Measurements from ENCODE around the gene PSORS1C2.

DNA sequence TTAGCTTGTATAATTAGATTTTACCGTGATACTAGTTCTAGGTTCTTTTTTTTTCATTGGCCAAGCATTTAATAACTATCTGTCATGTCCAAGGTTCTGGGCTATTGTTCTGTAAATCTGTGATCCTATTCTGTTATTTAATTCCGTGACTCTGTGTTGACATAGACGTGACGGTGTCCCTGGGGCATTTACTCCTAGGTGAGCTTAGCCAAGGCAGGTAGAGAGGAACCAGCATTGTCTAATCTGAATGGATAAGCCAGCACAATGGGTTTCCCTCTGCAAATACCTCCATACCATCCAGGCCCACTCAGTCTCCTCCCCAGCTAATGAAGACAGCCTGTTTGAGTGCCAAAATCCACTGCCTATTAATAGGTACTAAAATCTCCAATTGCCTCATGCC is 9.7 kb downstream of the PSORS1C2 start:
- TF ChIP-seq, protein P1, sequence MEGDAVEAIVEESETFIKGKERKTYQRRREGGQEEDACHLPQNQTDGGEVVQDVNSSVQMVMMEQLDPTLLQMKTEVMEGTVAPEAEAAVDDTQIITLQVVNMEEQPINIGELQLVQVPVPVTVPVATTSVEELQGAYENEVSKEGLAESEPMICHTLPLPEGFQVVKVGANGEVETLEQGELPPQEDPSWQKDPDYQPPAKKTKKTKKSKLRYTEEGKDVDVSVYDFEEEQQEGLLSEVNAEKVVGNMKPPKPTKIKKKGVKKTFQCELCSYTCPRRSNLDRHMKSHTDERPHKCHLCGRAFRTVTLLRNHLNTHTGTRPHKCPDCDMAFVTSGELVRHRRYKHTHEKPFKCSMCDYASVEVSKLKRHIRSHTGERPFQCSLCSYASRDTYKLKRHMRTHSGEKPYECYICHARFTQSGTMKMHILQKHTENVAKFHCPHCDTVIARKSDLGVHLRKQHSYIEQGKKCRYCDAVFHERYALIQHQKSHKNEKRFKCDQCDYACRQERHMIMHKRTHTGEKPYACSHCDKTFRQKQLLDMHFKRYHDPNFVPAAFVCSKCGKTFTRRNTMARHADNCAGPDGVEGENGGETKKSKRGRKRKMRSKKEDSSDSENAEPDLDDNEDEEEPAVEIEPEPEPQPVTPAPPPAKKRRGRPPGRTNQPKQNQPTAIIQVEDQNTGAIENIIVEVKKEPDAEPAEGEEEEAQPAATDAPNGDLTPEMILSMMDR (IDR thresholded peaks at IDR 0.05): no peak
- no peak for TF ChIP-seq POLR2A (IDR thresholded peaks at IDR 0.05)
